HepG2 (cell line): ENCODE data around the gene RHBDD3. TPM values are rescaled to one million over a fixed set of nuclear protein-coding genes. Genes with fewer than 3 reads are reported as not detected.

Source experiments
- GATA4 ChIP-seq: sonication (generic); IDR thresholded peaks from 2 replicates; pipeline ENCODE4 v1.6.1; 2016; ENCODE audit warnings: antibody characterized with exemption, low read depth, borderline replicate concordance
- IRF1 ChIP-seq: sonication (generic); formaldehyde crosslinking; IDR thresholded peaks from 2 replicates; pipeline ENCODE4 v1.4.0; 2020; ENCODE audit warnings: low read depth, mild to moderate bottlenecking, missing genetic modification reagents
- JUNB ChIP-seq: sonication (generic); formaldehyde crosslinking; IDR thresholded peaks from 2 replicates; pipeline ENCODE4 v1.8.0; 2022; ENCODE audit warnings: missing genetic modification reagents, mild to moderate bottlenecking, borderline replicate concordance
- KAT7 ChIP-seq: IDR thresholded peaks from 2 replicates; pipeline ENCODE4 v1.6.1; 2018; ENCODE audit warnings: borderline replicate concordance, missing compliant biosample characterization
- NFE2L1 ChIP-seq: sonication (generic); formaldehyde crosslinking; IDR thresholded peaks from 2 replicates; pipeline ENCODE4 v1.4.0; 2020; ENCODE audit warnings: missing genetic modification reagents, mild to moderate bottlenecking, borderline replicate concordance
- NFYC ChIP-seq: IDR thresholded peaks from 2 replicates; pipeline ENCODE4 v1.6.1; 2016; ENCODE audit warnings: missing genetic modification reagents, missing compliant biosample characterization
- SOX6 ChIP-seq, 2 experiments: fragments of 450-650 bp in 1 of 2; sonication (generic) in 1 of 2; formaldehyde crosslinking in 1 of 2; IDR thresholded peaks; 2 replicates each; pipeline versions ENCODE4 v1.4.0 to v1.6.1; 2017 to 2020; ENCODE audit warnings: antibody characterized with exemption in 1 of 2, mild to moderate bottlenecking in 1 of 2, missing genetic modification reagents in 1 of 2
- TOE1 ChIP-seq: sonication (generic); formaldehyde crosslinking; IDR thresholded peaks from 2 replicates; pipeline ENCODE4 v1.4.0; 2020; ENCODE audit warnings: mild to moderate bottlenecking, missing genetic modification reagents
- ZBTB8A ChIP-seq: sonication (generic); formaldehyde crosslinking; IDR thresholded peaks from 2 replicates; pipeline ENCODE4 v1.4.0; 2020; ENCODE audit warnings: mild to moderate bottlenecking, low read depth, missing genetic modification reagents, borderline replicate concordance
- ZGPAT ChIP-seq: IDR thresholded peaks from 2 replicates; pipeline ENCODE4 v1.6.1; 2016; ENCODE audit warnings: mild to moderate bottlenecking
- ZNF275 ChIP-seq: sonication (generic); formaldehyde crosslinking; IDR thresholded peaks from 2 replicates; pipeline ENCODE4 v1.8.0; 2022; ENCODE audit warnings: missing genetic modification reagents, mild to moderate bottlenecking, inconsistent platforms, borderline replicate concordance
- ZNF549 ChIP-seq: sonication (generic); formaldehyde crosslinking; IDR thresholded peaks from 2 replicates; pipeline ENCODE4 v1.5.0; 2020; ENCODE audit warnings: missing genetic modification reagents
- ZNF598 ChIP-seq: sonication (generic); formaldehyde crosslinking; IDR thresholded peaks from 2 replicates; pipeline ENCODE4 v1.5.1; 2020; ENCODE audit warnings: mild to moderate bottlenecking, missing genetic modification reagents, borderline replicate concordance
- polyA plus RNA-seq, 8 experiments: library from polyadenylated mRNA; depleted of rRNA in 3 of 8; stranded (reverse) in 7 of 8; unstranded in 1 of 8; fragments of >200 nt; fragmentation: Illumina TruSeq in 4 of 8; extraction: Trizol in 4 of 8; gene quantifications; 2 replicates each; pipeline versions ENCODE4 v1.2.1 to v1.2.3, GENCODE V29; 2011 to 2016; ENCODE audit warnings: low read depth in 4 of 8, missing spikeins in 1 of 8, mixed read lengths in 1 of 8; ENCODE audit not compliant: insufficient read depth in 1 of 8
- total RNA-seq, 5 experiments: library from RNA; depleted of rRNA; stranded (reverse); fragments of >200 nt; fragmentation: Illumina TruSeq; extraction: Trizol; gene quantifications; 2 replicates each; pipeline ENCODE4 v1.2.3, GENCODE V29; 2016; ENCODE audit warnings: low read depth in 1 of 5
- TF ChIP-seq, protein P1 (sequence below): sonication (generic); formaldehyde crosslinking; IDR thresholded peaks from 2 replicates; pipeline ENCODE4 v1.8.1; 2023; ENCODE audit warnings: missing genetic modification reagents, mild to moderate bottlenecking, borderline replicate concordance
- TF ChIP-seq, protein P2 (sequence below): IDR thresholded peaks from 2 replicates; pipeline ENCODE4 v1.6.1; 2016; ENCODE audit warnings: low read depth, control low read depth
- TF ChIP-seq, protein P3 (sequence below): sonication (generic); formaldehyde crosslinking; IDR thresholded peaks from 2 replicates; pipeline ENCODE4 v1.9.0; 2021; ENCODE audit warnings: missing genetic modification reagents, borderline replicate concordance
- TF ChIP-seq, protein P4 (sequence below): sonication (generic); formaldehyde crosslinking; IDR thresholded peaks from 2 replicates; pipeline ENCODE4 v1.9.0; 2021; ENCODE audit warnings: missing genetic modification reagents, borderline replicate concordance

The RHBDD3 gene
- total and polyA plus RNA-seq, 2 of the 13 experiments (the other 11 are each of a cell fraction or from before 2014, with no cell fraction given): 12.1 to 26.7 TPM

- TF ChIP-seq, protein P1, sequence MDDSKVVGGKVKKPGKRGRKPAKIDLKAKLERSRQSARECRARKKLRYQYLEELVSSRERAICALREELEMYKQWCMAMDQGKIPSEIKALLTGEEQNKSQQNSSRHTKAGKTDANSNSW (CRISPR knock-in tag): no peak
- no peak for TF ChIP-seq KAT7
- no peak for TF ChIP-seq IRF1 (CRISPR knock-in tag)
- no peak for TF ChIP-seq ZBTB8A (CRISPR knock-in tag)
- 0 out of 2 replicates have a peak, but pooled peaks have one; percentile 50 for TF ChIP-seq ZNF275
- no peak for TF ChIP-seq SOX6 (IDR thresholded peaks at IDR 0.05)
- no peak for TF ChIP-seq SOX6 (CRISPR knock-in tag; IDR thresholded peaks at IDR 0.05)
- no peak for TF ChIP-seq TOE1 (CRISPR knock-in tag)
- TF ChIP-seq, protein P2, sequence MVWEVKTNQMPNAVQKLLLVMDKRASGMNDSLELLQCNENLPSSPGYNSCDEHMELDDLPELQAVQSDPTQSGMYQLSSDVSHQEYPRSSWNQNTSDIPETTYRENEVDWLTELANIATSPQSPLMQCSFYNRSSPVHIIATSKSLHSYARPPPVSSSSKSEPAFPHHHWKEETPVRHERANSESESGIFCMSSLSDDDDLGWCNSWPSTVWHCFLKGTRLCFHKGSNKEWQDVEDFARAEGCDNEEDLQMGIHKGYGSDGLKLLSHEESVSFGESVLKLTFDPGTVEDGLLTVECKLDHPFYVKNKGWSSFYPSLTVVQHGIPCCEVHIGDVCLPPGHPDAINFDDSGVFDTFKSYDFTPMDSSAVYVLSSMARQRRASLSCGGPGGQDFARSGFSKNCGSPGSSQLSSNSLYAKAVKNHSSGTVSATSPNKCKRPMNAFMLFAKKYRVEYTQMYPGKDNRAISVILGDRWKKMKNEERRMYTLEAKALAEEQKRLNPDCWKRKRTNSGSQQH: 0 out of 2 replicates have a peak, but pooled peaks have one; percentile 62
- TF ChIP-seq, protein P3, sequence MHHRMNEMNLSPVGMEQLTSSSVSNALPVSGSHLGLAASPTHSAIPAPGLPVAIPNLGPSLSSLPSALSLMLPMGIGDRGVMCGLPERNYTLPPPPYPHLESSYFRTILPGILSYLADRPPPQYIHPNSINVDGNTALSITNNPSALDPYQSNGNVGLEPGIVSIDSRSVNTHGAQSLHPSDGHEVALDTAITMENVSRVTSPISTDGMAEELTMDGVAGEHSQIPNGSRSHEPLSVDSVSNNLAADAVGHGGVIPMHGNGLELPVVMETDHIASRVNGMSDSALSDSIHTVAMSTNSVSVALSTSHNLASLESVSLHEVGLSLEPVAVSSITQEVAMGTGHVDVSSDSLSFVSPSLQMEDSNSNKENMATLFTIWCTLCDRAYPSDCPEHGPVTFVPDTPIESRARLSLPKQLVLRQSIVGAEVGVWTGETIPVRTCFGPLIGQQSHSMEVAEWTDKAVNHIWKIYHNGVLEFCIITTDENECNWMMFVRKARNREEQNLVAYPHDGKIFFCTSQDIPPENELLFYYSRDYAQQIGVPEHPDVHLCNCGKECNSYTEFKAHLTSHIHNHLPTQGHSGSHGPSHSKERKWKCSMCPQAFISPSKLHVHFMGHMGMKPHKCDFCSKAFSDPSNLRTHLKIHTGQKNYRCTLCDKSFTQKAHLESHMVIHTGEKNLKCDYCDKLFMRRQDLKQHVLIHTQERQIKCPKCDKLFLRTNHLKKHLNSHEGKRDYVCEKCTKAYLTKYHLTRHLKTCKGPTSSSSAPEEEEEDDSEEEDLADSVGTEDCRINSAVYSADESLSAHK (CRISPR knock-in tag): no peak
- no peak for TF ChIP-seq ZGPAT (CRISPR knock-in tag)
- no peak for TF ChIP-seq GATA4
- no peak for TF ChIP-seq NFE2L1 (CRISPR knock-in tag)
- TF ChIP-seq JUNB: no peak
- no peak for TF ChIP-seq ZNF549
- TF ChIP-seq, protein P4, sequence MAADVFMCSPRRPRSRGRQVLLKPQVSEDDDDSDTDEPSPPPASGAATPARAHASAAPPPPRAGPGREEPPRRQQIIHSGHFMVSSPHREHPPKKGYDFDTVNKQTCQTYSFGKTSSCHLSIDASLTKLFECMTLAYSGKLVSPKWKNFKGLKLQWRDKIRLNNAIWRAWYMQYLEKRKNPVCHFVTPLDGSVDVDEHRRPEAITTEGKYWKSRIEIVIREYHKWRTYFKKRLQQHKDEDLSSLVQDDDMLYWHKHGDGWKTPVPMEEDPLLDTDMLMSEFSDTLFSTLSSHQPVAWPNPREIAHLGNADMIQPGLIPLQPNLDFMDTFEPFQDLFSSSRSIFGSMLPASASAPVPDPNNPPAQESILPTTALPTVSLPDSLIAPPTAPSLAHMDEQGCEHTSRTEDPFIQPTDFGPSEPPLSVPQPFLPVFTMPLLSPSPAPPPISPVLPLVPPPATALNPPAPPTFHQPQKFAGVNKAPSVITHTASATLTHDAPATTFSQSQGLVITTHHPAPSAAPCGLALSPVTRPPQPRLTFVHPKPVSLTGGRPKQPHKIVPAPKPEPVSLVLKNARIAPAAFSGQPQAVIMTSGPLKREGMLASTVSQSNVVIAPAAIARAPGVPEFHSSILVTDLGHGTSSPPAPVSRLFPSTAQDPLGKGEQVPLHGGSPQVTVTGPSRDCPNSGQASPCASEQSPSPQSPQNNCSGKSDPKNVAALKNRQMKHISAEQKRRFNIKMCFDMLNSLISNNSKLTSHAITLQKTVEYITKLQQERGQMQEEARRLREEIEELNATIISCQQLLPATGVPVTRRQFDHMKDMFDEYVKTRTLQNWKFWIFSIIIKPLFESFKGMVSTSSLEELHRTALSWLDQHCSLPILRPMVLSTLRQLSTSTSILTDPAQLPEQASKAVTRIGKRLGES (CRISPR knock-in tag): no peak
- TF ChIP-seq ZNF598 (CRISPR knock-in tag): no peak
- TF ChIP-seq NFYC (CRISPR knock-in tag): no peak
Measured at GRCh38 chr22:29269731-29270474, 2.1 kb upstream of the RHBDD3 start (continued).
